GM12872 (cell line): ENCODE data around the gene PDXP.

Source experiments
- CTCF ChIP-seq: IDR thresholded peaks from 3 replicates; pipeline ENCODE4 v1.5.1; 2011; ENCODE audit warnings: low read depth, mild to moderate bottlenecking, low read length, moderate library complexity; ENCODE audit not compliant: insufficient read depth

PDXP gene

DNA sequence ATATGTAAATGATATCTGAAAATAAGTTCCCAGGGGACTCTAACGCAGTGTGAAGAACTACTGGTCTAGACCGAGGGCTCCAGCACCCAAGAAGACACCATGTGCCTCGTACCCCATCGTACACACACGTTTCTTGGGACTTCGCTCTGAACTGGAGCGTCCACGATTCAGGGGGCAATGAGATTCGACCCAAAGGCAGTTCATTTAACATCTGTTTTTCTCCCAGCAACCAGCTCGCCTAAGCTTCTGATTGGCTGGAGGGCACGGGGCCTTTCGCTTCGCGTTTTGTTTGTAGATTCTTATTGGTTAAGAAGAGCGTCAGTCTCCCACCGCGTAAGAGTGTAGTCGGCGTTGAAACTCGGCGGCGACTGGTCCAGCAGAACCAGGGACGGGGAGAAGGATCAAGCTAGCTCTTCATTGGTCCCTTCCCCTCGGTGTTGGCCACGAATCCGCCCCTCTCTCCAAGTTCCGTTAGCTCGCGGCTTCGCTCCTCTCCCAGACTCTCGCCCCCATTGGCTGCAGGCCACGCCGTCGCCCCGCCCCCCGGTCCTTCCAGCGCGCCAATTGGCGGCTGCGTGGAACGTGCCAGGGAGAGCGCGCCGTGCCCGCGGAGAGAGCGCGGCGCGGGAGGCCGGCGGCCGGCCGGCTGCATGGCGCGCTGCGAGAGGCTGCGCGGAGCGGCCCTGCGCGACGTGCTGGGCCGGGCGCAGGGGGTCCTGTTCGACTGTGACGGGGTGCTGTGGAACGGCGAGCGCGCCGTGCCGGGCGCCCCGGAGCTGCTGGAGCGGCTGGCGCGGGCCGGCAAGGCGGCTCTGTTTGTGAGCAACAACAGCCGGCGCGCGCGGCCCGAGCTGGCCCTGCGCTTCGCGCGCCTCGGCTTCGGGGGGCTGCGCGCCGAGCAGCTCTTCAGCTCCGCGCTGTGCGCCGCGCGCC, at the start of gene PDXP:
Gene PDXP (plus strand): TSS at position 591 of the 933 bp plus-strand sequence. CDS start 60 bp downstream, at position 651.
- TF ChIP-seq CTCF: no peak

DNA sequence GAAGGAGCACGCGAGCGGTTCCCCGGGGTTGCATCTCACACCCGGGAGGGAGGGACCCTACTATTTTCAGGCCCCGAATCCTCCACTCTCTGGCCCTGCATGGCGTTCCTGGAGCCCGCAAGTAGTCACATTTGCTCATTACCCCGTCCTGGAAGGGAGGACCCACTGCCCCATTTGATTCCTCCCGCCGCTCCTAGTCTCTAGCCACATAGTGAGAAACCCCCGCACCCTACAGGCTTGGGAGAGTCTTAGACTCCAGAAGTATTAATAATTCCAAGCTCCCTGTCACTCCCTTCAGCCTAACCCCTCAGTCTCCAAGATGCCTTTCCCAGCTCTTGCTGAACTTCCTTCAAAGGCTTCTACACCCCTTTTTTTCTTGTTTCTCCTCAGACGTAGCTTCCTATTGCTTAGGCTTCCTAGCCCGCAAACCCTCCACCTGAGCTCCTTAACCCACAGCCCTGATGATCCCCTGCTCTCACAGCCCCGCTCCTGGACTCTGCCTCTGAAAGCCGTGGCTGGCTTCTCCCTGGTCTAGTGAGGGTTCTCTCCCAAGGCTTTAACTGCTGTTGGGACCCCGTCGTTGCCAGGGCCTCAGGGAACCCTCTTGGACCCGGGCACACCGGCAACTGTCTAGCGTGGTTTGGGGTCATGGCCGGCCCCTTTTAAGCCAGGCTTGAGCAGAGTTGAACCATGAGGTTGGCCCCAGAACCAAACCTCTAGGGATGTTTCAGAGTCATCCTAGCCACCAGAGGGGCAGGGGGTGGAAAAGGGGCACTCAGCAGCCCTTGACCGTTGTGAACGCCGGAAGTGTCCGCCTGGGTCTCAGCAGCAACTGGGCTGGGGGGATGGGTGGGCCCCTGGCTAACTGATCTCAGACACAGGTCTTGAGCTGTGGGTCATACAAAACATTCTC, 49.0 kb upstream of the PDXP start:
- no peak for TF ChIP-seq CTCF

DNA sequence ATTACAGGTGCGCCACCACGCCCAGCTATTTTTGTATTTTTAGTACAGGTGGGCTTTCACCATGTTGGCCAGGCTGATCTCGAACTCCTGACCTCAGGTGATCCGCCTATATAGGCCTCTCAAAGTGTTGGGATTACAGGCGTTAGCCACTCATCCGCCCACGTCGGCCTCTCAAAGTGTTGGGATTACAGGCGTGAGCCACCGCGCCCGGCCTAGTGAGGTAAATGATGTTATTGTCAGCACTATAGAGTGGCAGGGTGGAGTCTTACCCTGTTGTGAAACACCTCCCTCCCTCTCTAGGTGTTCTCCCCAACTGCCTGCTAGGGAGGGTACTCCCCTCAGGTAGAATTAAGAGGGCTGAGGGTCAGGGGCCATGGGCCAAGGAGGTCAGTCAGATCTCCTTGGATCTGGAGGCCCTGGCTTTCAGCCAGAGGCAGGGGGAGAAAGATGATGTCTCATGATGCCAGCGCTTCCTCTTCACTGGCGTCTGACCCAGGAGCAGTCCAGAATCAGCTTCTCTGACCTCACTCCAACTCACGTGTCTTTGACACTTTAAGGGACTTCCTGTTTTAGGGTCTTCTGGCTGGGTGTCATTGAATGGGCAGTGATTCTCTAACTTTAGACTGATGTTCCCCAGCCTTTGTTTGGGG, 47.9 kb upstream of the PDXP start:
- TF ChIP-seq CTCF: no peak

DNA sequence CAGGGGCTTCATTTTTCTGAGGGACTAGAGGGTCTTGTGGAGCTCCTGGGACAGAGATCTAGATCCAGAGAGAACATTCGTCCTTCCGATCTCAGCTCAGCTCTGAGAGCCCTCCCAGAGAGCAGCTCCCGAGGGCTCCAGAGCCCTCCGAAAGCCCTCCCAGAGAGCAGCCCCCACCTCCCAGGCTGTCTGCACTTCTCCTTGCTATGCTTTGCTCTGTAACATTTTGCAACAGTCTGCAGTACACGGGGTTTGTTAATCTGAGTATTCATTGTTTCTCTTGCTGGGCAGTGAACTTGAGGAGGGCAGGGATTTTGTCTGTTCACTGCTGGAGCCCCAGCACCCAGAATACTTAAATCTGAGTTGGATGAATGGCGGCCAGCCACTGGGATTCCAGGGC, 47.3 kb upstream of the PDXP start:
- TF ChIP-seq CTCF: no peak

GRCh38 chr22:37616201-37617083, 42.1 kb upstream of the PDXP start:
- TF ChIP-seq CTCF: no peak

- TF ChIP-seq CTCF: no peak
These were observed 41.1 kb upstream of the PDXP start for GRCh38 chr22:37617431-37617830.
